Liver (tissue), 3 donors: ENCODE results near the gene ABCA1.

Source experiments
- GABPA ChIP-seq, 2 donors: IDR thresholded peaks in 1 of 2; conservative IDR thresholded peaks in 1 of 2; 2 replicates each; pipeline ENCODE4 v1.6.1; 2016; ENCODE audit warnings: antibody characterized with exemption in 2 of 2, mild to moderate bottlenecking in 1 of 2, moderate library complexity in 1 of 2
- TAF1 ChIP-seq: conservative IDR thresholded peaks from 2 replicates; pipeline ENCODE4 v1.6.1; 2016; ENCODE audit warnings: antibody characterized with exemption, mild to moderate bottlenecking
- TF ChIP-seq, protein P1 (sequence below): fragments of 150-350 bp; IDR thresholded peaks from 2 replicates; pipeline ENCODE4 v1.5.1; 2017; ENCODE audit warnings: improper control_type of control experiment, low read depth, low read length; ENCODE audit not compliant: missing input control
- donor health status: healthy.
- donor health status: healthy.

DNA sequence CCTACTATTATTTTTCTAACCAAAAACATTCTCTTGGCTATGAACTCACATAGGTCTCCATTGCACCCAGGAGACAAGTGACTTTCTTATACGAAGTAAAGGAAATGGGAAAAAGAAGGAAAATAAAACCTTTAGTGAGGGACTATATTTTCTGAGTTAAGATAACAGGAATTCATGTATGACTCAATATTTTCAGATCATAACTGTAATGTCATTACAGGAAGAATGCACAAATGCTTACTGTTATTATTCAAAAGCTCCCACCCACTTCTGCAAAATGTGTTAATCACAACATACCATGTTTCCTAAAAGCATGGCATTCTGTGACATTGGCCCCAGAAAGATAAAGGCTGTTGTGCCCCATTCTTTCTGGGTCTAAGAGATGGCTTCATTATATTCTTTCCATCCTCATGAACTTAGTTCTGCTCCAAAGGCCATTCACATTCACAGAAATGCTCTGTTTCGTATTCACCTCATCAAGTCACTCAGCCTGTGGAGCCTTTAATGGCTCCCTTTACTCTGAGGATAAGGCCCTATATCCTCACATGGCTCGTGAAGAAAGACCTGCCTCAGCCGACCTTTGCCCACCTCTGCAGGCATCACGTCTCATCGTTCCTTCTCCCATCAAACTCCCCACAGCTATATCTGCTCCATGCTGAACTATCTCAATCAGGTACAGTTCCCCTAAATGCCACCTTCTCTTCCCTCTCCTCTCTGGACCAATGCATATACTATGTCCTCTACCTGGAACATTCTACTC is 77.0 kb downstream of the ABCA1 start:
- TF ChIP-seq, protein P1, sequence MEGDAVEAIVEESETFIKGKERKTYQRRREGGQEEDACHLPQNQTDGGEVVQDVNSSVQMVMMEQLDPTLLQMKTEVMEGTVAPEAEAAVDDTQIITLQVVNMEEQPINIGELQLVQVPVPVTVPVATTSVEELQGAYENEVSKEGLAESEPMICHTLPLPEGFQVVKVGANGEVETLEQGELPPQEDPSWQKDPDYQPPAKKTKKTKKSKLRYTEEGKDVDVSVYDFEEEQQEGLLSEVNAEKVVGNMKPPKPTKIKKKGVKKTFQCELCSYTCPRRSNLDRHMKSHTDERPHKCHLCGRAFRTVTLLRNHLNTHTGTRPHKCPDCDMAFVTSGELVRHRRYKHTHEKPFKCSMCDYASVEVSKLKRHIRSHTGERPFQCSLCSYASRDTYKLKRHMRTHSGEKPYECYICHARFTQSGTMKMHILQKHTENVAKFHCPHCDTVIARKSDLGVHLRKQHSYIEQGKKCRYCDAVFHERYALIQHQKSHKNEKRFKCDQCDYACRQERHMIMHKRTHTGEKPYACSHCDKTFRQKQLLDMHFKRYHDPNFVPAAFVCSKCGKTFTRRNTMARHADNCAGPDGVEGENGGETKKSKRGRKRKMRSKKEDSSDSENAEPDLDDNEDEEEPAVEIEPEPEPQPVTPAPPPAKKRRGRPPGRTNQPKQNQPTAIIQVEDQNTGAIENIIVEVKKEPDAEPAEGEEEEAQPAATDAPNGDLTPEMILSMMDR, result no peak
- TF ChIP-seq GABPA (IDR thresholded peaks at IDR 0.05 in 1 of 2, conservative IDR thresholded peaks at IDR 0.05 in 1 of 2) (no peak), TAF1 (no peak)
